ENCODE results near the gene FAM111B.
"Not testable (repeated sequence)": the region's sequence is repeated elsewhere in the genome, so short reads cannot be mapped to it uniquely, and the experiment has no call there.

FAM111B gene

GRCh38 chr11:59117774-59118173 is 10.7 kb downstream of the FAM111B start:
- POLR2A ChIA-PET (ENCODE audit: low non-redundant PET) = no interaction called here
- no peak overlapping the region for H3K27ac ChIP-seq
- no peak for TF ChIP-seq CTCF (conservative IDR thresholded peaks at IDR 0.05; ENCODE audit: low read depth)
- no peak for DNase-seq (ENCODE audit: low spot score)
- CTCF ChIA-PET = no interaction called here

GRCh38 chr11:59119826-59120225 is 12.8 kb downstream of the FAM111B start:
- DNase-seq (ENCODE audit: low spot score) = no peak
- H3K27ac ChIP-seq = no peak overlapping the region
- TF ChIP-seq CTCF (conservative IDR thresholded peaks at IDR 0.05; ENCODE audit: low read depth) = no peak
- ChIA-PET CTCF (interaction anchor here (0.6 kb wide), 1 partner anchor 552 kb away, joined by 3 read pairs; no protein-coding TSS in a partner anchor), POLR2A (ENCODE audit: low non-redundant PET) (no interaction called here)

GRCh38 chr11:59135648-59136461 is 28.8 kb downstream of the FAM111B start:
- ChIA-PET POLR2A (ENCODE audit: low non-redundant PET) (interaction anchor here (0.5 kb wide), 1 partner anchor 9 kb away, joined by 3 read pairs; no protein-coding TSS in a partner anchor), CTCF (interaction anchor here (0.5 to 1.4 kb wide), 24 partner anchors 8 to 1676 kb away, joined by 3 to 12 read pairs (median 4); partner anchors contain the start of genes FAM111B and GLYATL1B)
- H3K27ac ChIP-seq = no peak overlapping the region
- peak; percentile 77 for DNase-seq (ENCODE audit: low spot score)
- TF ChIP-seq CTCF (conservative IDR thresholded peaks at IDR 0.05; ENCODE audit: low read depth) = peak; percentile 98

- H3K27ac ChIP-seq; POLR2A ChIA-PET (ENCODE audit: low non-redundant PET): not testable (repeated sequence)
- CTCF ChIA-PET = interaction anchor here (0.6 to 1.4 kb wide), 10 partner anchors 9 to 519 kb away, joined by 3 to 12 read pairs (median 4); partner anchors contain the start of gene GLYATL1B
These were observed 29.5 kb downstream of the FAM111B start for GRCh38 chr11:59136551-59136950.

GRCh38 chr11:59137190-59137589 is 30.2 kb downstream of the FAM111B start:
- DNase-seq (ENCODE audit: low spot score) = no peak
- no peak overlapping the region for H3K27ac ChIP-seq
- POLR2A ChIA-PET (ENCODE audit: low non-redundant PET) = no interaction called here
- TF ChIP-seq CTCF (conservative IDR thresholded peaks at IDR 0.05; ENCODE audit: low read depth) = no peak
- CTCF ChIA-PET = no interaction called here

More at GRCh38 chr11:59136551-59136950, 29.5 kb downstream of the FAM111B start:
- not testable (repeated sequence) for DNase-seq (ENCODE audit: low spot score)

GRCh38 chr11:59138643-59139042 is 31.6 kb downstream of the FAM111B start:
- CTCF ChIA-PET = no interaction called here
- H3K27ac ChIP-seq = no peak overlapping the region
- POLR2A ChIA-PET (ENCODE audit: low non-redundant PET) = no interaction called here
- TF ChIP-seq CTCF (conservative IDR thresholded peaks at IDR 0.05; ENCODE audit: low read depth) = no peak
- DNase-seq (ENCODE audit: low spot score) = no peak

GRCh38 chr11:59141191-59141590 is 34.2 kb downstream of the FAM111B start:
- DNase-seq (ENCODE audit: low spot score) = no peak
- no peak for TF ChIP-seq CTCF (conservative IDR thresholded peaks at IDR 0.05; ENCODE audit: low read depth)
- ChIA-PET POLR2A (ENCODE audit: low non-redundant PET) (no interaction called here), CTCF (interaction anchor here (0.6 to 1.1 kb wide), 3 partner anchors 17 to 1617 kb away, joined by 3 to 5 read pairs (median 3); no protein-coding TSS in a partner anchor)
- no peak overlapping the region for H3K27ac ChIP-seq
